ENCODE results near the gene PIK3R5.
"Not testable (repeated sequence)": the region's sequence is repeated elsewhere in the genome, so short reads cannot be mapped to it uniquely, and the experiment has no call there.

Gene PIK3R5

DNA sequence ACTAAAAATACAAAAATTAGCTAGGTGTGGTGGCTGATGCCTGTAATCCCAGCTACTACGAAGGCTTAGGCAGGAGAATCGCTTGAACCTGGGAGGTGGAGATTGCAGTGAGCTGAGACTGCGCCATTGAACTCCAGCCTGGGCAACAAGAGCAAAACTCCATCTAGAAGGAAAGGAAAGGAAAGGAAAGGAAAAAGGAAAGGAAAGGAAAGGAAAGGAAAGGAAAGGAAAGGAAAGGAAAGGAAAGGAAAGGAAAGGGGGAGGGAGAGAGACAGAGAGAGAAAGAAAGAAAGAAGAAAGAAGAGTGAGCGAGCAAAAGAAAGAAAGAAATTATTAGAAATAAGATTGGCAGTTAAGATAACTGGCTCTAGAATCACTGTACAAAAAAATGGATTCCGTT, 18.7 kb upstream of the PIK3R5 start:
- DNase-seq = not testable (repeated sequence)

DNA sequence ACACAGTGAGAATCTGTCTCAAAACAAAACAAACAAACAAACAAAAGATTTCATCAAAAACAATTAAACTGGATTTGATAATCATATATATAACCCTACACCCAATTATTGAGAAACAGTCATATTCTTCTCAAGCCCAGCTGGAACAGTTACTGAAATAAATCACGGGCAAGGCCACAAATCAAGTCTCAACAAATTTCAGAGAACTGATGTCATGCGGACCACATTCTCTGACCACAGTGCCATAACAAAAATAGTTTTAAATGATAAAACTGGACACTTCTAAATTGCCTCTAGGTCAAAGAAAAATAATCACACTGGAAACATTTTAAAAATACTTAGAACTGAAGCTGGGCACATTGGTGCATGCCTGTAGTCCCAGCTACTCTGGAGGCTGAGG, 15.9 kb upstream of the PIK3R5 start:
- DNase-seq = no peak

DNA sequence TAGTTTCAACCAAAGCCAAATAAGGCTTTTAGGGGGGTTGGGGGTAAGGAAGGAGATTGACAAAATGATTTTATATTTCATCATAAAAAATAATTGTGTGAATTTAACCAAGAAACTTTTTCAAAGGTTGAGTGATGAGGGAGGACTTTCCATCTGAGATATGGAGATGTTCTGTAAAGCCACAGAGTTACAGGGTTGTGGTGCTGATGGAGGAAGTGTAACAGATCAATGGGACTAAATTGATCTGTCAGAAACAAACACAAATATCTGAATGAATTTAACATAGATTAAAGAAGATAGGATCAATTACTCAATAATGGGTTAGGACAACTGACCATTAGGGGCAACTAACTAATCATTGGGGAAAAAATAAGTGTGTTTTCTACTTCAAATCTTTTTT, 14.2 kb upstream of the PIK3R5 start:
- DNase-seq = no peak

DNA sequence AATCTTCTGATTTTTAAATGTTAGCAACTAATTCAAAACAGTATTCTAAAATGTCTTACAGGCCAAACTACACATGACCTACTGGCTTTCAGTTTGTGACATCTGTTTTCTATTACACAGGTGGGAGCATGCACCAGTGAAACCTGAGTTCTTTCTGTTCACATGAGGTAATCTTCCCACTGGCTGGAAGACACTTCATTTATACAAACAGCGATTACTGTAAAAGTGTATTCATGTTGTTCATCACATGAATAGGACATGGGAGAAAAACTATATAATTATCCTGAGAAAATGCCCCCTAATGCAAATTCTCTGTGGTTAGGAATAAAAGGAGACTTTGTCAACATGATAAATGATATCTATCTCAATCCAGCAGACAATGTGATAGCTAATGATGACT, 11.1 kb upstream of the PIK3R5 start:
- DNase-seq = no peak

DNA sequence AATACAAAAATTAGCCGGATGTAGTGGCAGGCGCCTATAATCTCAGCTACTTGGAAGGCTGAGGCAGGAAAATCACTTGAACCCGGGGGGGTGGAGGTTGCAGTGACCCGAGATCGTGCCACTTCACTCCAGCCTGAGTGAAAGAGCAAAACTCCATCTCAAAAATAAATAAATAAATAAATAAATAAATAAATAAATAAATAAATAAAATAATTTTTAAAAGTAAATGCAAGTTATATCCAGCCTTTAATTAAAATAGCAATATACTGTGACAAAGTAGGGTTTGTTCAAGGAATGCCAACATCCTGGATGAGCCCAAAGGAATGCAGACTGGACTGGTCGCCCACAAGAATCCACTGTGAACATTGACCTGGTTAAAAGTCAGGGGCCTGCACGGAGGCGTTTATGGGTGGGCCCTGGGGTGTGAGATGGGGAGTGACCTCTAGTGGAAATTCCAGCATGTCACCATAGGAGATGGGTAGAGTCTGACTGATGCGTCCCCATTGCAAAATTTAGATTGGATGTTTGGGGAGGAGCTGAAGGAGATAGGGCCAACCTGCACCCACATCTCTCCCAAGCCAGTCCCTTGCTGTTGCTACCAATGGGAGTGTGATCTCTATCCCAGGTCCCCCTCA, 9.7 kb upstream of the PIK3R5 start:
- no peak for DNase-seq

DNA sequence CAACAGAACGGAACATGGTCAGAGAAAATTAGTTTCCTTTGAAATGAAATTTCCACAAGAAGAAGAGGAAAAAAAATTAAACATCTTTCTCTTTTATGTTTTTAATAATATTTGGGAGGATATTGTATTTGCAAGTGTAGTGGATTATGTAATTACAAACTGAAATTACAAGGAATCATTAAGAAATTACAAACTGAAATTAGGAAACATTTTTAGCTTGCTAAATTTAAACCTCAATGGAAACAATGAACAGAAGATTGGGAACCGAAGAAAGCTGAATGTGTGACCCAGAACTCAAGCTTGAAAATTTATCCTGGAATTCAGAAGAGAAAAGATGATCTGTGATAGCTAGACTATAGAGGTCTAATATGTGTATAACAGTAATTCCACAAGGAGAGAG, 4.4 kb upstream of the PIK3R5 start:
- no peak for DNase-seq

DNA sequence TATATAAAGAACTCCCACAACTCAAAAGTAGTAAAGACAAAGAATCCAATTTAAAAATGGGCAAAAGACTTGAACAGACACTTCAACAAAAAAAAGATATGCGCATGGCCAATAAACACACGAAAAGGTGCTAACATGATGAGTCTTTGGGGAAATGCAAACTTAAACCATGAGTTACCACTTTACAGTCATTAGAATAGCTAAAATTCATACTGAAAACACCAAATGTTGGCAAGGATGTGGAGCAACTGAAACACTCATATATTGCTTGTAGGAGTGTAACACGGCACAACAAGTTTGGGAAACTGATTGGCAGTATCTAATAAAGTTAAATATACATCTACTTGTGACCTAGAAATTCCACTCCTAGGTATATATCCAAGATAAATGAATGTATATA, 3.0 kb upstream of the PIK3R5 start:
- DNase-seq = no peak

DNA sequence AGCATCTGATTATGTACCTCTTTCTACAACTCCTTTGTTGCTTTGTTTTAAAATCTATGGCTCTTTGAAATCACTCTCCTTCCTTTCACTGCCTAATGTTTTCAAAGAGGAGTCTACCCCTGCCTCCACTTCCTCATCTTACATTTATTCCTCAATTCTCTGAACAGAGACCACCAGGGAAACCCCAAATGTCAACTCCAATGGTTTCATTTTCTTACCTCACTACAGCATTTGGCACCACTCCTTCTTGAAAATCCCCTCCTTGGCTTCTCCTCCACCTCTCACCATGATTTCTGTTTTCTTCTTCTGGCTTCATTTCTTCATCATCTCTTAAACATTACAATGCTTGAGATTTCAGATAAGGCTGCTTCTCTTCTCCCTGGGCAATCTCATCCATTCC, 2.4 kb upstream of the PIK3R5 start:
- DNase-seq = no peak

DNA sequence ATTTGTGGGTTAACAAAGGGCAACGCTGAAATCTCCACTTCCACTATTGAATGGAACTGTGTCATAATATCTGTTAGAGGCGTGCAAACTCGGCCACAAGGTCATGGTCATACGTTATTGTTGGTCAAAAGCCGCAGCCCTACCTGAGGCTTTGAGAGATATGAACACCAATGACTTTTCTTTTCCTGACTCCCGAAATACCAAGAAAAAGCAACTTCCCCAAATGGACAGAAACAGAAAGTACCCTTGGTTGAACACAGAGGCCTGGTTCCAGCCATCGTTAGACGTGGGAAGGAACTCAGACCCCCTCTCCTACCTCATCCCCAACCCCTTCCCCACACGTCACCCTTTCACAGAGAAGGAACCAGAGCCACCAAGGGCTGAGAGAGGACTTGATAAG, 1.4 kb upstream of the PIK3R5 start:
- DNase-seq = no peak

DNA sequence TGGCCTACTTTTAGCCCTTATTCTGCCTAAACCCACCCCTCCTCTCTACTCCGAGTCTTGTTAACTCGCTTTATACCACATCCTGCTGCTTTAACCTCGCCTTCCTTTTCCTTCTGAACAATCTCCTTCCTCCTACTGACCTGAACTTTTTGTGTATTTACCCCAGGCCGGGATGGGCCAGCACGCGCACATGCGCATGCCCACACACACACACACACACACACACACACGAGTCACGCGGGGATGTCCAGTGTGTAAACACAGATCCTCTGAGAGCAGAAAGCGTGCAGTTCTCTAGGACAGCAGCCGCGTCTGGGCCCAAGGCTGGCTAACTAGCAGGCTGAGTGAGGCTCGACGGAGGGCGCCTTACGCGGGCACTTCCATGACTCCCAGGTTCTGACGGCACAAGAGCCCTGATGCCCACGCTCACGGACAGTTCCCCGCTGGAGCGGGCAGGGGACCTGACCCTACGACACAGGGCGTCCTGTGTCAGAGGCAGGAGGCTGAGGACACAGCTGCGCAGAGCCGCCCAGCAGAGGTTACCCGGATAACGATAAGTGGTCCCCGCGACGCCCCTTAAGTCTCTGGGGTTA, 610 bp downstream of the PIK3R5 start:
- DNase-seq = peak; percentile 44

DNA sequence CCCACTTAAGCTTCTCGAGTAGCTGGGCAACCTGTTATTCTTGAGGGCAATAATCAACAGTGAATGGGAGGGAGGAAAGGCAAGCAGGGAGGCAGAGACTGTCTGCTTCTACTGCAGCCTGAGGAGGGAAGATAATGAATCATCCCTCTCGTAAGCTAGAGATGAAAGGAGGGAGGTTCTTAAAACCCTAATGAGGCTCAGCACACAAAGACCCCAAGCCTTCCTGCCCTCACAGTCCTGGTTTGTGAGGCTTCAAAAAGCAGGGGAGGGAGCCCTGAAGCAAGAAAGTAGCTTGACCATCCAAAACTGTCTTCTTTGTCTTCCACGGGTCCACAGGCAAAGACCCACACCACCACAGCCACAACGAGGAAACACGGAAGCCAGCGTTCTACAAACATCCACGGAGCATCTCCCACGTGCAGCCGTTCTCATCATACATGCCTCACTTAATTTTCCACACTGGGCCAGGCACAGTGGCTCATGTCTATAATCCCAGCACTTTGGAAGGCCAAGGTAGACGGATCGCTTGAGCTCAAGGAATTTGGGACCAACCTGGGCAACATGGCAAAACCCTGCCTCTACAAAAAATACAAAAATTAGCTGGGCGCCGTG, 1.8 kb downstream of the PIK3R5 start:
- DNase-seq = no peak

DNA sequence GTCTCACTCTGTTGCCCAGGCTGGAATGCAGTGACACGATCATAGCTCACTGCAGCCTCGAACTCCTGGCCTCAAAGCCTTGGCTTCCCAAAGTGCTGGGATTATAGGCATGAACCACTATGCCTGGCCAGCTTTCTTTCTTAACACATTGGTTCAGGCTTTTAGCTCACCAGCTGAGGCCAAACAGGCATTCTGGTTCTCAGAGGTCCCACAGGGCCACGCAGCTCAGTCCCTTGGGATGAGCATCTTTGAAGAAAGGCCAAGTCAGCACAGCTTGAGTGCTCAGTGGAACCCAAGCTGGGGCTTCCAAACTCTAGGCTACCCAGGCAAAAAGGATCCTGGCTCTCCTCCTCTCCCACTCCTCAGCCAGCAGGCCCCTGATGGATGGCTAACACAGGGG, 2.5 kb downstream of the PIK3R5 start:
- DNase-seq = no peak

DNA sequence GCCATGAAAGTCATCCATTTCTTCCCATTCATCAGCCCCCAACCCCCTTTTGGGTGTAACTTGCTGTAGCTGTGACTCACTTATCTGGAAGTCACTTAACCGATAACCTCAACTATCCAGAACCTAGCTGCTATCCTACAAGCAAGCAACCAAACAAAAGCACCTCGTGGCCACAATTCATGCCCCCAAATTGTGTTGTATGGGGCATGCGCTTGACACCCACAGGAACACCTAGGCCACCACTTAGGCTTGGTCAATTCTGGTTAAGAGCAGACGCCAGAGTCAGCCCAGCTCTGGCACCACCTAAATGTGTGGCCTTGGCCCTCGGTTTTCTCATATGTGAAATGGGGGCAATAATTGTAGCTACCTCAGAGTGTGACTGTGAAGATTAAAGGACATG, 3.7 kb downstream of the PIK3R5 start:
- DNase-seq = no peak

DNA sequence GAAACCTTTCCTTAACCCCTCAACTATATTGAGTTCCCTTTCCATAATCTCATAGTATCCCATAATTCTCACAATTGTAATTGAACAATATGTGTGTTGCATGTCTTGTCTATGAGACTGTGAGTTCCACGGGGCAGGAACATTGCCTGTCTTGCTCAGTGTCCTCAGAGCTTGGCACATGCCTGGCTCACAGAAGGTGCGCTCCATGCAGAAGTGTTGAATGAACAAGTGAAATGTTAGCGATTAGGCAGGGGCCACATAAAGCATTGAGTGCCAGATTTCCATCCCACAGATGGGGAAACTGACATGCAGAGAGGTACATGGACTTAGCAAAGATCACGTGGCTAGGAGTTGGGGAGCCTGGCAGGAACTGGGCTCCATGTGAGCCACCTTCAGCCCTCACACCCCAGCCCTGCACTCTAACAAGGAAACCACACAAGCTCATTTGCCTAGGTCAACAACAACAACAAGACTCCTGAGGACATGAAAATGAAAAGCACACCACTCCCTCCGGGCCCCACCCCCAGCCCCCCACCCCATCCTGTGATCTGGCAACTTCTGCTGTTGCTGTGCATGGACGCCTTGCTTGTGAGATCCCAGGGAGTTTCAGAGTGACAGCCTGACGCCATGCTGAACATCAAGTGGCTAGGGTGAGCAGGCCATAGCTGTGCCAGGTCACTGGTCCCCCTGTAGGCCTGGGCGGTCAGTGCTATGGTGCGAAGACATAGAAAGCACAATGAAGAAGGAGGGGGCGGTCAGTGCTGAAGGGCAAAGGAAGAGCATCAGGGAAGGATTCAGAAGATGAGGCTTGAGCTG, 5.0 kb downstream of the PIK3R5 start:
- DNase-seq = no peak

DNA sequence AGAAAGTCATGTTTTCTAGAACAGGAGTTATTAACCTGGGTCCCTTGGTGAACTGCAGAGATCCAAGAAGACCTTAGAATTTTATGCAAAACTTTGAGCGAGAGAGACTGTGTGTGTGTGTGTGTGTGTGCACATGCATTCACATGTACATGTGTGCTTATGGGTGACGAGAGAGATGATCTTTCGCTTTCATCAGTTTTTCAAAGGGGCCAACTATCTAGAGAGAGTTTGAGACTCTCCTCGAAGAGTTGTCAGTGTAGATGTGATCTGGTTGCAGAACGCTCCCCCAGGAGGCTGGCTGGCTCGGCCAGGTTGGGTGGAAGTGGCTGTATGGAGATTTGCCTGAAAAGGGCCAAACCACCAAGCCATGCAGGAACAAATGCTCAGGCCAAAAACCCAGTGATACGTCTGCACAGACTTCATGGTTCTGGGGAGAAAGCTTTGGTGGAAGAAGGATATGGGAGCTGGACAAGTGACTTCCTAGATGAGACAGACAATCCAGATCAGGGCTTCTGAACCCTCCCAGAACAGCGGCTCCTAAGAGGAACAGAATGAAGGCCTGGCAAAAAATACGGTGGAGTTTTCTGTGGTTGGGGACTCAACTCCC, 6.1 kb downstream of the PIK3R5 start:
- no peak for DNase-seq

DNA sequence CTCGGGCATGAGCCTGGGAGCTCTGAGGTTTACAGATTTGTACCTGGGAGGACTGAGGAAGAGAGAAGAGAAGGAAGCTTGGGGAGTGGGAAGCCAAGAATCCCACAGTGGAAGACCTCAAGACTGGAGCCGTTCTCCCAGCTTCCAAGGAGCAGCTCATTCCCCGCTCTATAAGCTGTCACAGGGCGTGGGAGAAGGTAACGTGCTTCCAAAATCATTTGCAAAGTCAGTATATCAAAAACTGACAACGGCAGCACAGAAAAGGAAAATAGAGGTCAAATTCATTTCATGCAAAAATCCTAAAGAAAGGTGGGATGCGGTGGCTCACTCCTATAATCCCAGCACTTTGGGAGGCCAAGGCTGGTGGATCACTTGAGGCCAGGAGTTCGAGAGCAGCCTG, 7.8 kb downstream of the PIK3R5 start:
- no peak for DNase-seq

DNA sequence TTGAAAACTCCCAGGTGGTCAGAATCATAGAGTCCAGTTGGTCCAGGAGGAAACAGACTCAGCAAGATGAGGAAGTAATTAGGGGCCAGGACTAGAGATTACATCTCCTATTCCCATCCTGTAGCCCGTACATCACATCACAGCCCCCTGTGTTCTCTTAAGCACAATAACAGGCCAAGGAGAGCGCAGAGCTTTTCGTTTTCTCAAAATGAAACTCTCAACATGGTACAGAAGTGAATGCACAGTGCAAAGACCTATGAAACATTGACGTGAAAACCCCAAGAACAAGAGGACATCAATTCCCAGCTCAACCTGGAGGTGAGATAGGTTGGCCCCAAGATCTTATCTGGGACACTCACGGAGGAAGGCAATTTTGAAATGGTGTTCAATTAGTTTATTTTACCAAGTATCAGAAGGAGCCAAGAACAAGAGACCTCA, 9.0 kb downstream of the PIK3R5 start:
- DNase-seq = no peak

DNA sequence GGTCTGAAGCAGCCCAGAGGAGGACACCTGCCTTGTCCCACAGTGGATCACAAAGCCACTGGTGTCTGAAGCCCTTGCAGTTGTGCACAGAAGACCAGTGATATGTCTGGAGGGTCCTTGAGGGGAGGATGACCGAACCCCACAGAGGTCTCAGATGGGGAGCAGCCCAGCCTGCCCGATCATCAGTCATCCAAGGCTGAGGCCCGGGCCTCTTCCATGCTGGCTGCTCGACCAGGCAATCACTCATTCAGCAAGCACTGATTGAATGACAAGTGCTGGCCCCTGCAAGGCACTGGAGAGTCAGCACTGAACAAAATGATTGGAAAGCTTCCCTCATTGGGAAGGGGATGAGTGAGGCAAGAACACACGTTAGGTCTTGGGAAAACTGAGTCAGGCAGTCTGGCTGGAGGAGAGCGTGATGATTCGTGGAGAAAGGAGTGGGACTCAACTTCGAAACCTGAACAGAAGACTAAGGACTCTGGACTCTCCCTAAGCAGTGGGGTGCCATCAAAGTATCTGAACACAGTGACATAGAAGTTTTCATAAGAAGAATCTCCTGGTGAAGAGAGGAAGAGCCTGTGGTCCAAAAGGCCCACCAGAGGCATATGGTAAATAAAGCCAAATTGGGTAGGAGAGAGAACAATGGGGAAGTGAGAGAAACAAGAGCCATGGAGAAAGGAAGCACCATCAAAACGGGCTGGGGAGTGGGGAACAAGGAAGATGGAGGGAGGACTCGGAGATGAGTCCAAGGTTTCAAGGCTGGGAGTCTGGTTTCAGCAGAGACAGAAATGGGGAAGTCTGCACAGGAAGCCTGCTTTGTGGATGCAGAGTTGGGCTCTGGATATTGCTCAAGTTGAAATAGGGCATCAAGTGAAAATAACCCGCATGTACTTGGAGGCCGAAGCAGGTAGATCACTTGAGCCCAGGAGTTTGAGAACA, 10.2 kb downstream of the PIK3R5 start:
- DNase-seq = no peak

DNA sequence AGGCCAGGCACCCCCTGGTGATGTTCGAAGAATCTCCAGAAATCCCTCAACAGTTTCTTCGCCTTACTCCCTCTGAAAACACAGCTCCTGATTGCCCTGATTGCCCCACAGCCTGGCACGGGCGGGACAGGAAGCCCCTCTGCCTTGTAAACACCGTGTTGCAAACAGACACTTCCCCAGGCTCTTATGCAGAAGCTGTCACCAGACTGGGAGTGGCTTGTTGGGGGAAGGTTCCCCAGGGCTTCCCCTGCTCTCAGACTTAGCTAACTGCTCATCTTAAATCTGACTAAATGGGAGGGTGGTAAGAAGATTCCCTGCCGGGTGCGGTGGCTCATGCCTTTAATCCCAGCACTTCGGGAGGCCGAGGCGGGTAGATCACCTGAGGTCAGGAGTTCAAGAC, 11.2 kb downstream of the PIK3R5 start:
- peak; percentile 67 for DNase-seq

DNA sequence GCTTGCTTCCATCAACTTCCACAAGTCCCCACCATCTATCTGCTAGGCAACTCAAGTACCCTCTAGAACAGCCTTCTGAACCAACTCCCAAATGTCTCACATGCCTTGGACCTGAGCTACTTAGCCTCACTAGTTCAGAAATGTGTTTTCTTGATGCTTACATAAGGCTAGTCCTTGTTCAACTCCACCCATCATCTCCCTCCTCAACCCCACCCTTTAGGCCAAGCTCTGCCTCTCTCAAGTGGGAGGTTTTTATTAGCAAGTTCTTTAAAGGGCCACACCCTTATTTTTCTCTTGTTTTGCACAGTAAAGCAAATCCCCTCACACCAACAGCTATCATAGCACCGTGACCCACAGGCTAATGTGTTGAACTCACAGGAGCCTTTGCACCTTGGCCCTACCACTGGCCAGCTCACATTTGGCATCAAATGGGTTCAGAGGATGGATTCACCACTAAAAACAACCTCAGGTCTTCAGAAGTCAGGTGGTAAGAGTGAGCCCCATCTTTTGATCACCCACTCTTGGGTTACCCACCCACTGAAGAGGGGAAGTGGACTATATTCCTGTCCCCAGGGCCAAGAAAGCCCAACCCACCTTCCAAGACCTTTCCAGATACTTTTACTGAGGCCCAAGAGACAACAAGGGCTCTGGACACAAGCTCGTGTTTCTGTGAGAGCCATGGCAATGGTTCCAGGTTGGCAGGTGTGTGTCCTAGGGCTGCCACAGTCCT, 12.2 kb downstream of the PIK3R5 start:
- no peak for DNase-seq

DNA sequence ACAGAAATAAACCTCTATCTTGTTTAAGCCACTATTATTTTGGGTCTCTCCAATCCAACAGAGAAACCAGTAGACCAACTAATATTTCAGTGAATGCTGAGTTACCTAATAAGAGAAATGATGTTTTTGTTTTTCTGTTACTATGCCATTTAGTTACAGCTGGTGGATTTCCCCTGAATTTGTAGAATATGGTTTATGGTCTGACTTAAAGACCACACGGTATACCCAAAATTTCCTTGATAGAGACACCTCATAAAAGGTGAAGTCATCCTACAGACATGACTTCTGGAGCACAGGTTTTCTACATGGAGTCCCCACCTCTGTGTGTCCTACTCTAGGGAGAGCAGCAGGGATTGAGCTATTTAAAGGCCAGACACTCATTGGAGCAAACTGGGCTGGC, 13.3 kb downstream of the PIK3R5 start:
- no peak for DNase-seq

DNA sequence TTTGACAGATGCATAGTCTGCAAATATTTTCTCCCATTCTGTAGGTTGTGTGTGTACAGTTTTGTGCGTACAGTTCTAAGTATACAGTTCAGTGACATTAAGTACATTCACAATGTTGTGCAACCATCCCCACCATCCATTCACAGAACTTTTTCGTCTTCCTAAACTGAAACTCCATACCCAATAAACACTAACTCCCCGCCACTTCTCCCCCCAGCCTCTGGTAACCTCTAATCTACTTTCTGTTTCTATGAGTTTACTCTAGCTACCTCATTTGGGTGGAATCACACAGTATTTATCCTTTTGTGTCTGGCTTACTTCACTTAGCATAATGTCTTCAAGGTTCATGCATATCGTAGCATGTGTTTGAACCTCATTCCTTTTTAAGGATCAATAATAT, 14.3 kb downstream of the PIK3R5 start:
- DNase-seq = no peak

Data from stimulated activated naive CD4-positive, alpha-beta T cell treated with Interleukin-2 at 50 U/mL for 16 hours (primary cell).